ENCODE results near the gene GNA15.
A peak's percentile ranks its signal among the peaks of the same experiment; 100 is the strongest.
"Not testable (repeated sequence)": the region's sequence is repeated elsewhere in the genome, so short reads cannot be mapped to it uniquely, and the experiment has no call there.

GNA15 gene

DNA sequence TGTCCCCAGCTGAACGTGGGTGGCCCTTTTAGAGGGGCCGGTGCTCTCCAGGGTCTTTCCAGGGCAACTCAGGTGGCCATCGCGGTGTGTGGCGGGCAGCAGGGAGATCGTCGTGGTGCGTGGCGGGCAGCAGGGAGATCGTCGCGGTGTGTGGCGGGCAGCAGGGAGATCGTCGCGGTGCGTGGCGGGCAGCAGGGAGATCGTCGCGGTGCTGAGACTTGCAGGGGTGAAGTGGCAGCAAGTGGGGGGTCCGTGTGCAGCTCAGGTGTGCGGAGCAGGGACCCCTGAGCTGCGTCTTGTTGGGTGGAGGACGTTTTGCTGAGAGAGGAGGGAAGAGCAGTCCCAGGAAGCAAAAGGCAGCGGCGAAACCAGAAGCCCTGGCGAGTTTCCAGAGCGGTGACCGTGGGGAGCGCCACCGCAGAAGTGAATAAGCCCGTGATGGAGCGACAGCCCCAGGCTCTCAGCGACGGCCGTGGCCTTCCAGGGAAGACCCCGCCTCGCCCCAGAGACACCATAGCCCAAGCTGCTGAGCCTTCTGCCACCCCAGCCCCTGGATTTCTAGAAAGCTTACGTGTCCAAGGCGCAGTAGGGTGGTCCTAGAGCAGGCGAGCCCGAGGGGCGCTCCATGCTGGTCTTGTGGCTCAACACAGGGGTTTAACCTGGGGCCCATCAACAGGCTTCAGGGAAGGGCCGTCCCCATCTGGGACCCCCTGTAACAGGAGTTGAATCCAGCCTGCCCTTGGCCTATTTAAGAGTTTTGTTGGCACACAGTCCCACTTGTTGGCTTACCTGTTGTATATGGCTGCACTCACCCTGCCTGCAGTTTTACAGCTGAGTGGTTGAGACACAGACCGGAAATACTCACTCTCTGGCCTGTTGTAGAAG is 55.3 kb downstream of the GNA15 start:
- no peak for DNase-seq (ENCODE audit: low spot score)

GRCh38 chr19:3191806-3192104 is 55.9 kb downstream of the GNA15 start:
- DNase-seq (ENCODE audit: low spot score) = not testable (repeated sequence)

- no peak for DNase-seq (ENCODE audit: low spot score)
Measured at GRCh38 chr19:3192228-3192635, 56.4 kb downstream of the GNA15 start.

GRCh38 chr19:3192684-3193083 is 56.9 kb downstream of the GNA15 start:
- DNase-seq (ENCODE audit: low spot score) = no peak

- peak; percentile 40 for DNase-seq (ENCODE audit: low spot score)
Measured at GRCh38 chr19:3193256-3194105, 57.6 kb downstream of the GNA15 start.

GRCh38 chr19:3194106-3195087 is 58.6 kb downstream of the GNA15 start:
- DNase-seq (ENCODE audit: low spot score) = peak; percentile 85

- DNase-seq (ENCODE audit: low spot score) = no peak
Measured at GRCh38 chr19:3196064-3196932, 60.5 kb downstream of the GNA15 start.

- no peak for DNase-seq (ENCODE audit: low spot score)
Measured at GRCh38 chr19:3196933-3197205, 61.0 kb downstream of the GNA15 start.

DNA sequence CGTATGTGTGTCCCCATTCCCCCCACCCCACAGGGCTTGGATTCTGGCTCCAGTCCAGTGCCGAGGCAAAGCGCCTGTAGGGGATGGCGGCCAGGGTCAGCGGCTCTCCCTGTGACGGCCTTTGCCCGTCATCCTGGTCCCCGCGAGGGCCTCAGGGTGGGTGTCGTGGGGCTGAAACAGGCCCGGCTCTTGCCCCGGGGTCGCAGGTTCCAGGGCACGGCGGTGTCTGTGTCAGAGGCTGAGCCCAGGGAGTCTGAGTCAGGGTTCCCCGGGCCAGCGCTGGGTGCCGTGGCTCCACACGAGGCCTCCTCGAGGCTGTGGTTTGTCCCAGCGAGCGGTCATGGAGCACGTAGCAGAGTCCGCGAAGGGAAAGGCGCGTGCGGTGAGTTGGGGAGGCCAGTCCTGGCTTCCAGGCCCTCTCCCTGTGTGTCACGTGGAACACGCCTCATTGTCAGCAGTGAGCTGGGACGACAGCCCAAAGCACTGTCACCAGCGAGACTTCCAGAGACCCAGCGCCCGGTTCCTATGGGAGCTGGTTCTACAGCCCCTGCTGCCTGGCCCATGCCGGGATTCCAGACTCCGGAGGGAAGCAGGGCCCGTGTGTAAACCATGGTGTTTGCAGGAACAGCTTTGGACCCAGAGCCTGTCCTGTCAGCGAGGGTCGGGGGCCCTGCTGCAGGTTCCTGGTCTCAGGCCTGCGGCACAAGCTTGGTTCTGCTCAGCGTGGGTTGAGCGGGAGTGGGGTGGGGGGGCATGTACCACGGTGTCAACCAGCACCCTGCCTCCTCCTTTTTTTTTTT is 63.3 kb downstream of the GNA15 start:
- no peak for DNase-seq (ENCODE audit: low spot score)

DNA sequence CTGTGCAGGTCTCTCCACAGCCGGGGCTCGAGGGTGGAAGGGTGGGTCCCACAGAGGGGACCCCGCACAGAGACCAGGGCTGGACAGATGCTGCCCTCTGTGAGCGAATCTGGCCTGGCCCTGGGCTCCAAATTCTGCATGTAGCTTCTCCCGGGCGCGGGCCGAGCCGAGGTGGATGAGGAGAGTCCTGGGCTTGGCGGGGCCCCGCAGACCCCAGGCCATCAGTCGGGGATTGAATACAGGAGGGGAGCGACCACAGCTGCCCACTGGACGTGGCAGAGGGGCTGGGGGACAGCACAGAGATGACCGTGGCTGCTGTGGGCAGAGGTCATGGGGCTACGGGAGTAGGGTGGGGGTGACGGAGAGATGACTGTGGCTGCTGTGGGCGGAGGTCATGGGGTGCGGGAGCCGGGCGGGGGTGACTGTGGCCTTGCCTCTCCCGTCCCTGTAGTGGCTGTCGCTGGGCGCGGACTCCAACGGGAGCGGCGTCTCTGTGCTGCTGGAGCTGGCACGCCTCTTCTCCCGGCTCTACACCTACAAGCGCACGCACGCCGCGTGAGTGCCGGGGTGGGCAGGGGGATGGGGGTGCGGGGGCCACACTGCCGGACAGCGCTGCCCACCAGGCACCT is 65.4 kb downstream of the GNA15 start:
- no peak for DNase-seq (ENCODE audit: low spot score)

DNA sequence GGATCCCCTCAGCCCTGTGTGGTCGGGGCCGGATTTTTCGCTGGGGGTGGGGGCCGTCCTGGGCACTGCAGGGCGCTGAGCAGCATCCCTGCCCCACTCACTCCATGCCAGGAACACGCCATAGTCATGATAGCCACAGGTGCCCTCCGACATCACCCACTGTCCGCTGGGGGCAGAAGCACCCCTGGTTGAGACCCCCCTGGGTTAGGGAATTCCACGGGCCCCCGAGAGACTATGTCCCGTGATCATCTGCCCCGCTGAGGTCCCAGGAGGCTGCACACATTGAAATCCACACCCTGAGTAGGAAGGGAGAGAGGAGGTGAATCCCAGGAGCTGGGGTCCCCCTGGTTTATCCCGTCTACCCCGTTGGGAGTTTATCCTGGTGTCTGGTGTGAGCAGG is 66.1 kb downstream of the GNA15 start:
- no peak for DNase-seq (ENCODE audit: low spot score)

DNA sequence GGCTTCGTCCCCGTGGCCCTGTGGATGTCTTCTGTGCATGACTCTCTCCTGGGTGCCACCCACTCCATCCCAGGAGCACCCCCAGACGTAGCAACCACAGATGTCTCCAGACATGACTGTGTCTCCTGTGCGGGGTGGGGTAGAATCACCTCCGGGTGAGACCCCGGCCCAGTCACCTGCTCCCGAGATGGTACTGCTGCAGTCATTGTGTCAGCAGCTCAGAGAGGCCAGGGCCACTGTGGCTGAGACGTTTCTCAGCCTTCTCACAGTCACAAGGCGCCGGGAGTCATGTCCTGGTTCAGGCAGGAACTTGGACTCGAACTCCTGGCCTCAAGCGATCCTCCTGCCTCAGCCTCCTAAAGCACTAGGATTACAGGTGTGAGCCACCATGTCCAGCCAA is 66.5 kb downstream of the GNA15 start:
- DNase-seq (ENCODE audit: low spot score) = no peak

DNA sequence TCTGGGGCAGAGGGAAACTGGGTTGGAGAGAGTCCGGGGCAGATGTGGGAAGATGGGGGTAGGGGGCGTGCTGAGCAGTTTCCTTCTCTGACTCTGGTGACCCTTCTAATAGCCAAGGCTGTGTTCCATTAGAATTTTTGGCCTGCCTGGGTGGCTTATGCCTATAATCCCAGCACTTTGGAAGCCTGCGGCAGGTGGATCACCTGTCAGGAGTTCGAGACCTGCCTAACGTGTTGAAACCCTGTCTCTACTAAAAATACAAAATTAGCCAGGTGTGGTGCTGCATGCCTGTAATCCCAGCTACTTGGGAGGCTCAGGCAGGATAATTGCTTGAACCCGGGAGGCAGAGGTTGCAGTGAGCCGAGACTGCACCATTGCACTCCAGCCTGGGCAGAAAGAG is 67.1 kb downstream of the GNA15 start:
- DNase-seq (ENCODE audit: low spot score) = not testable (repeated sequence)

DNA sequence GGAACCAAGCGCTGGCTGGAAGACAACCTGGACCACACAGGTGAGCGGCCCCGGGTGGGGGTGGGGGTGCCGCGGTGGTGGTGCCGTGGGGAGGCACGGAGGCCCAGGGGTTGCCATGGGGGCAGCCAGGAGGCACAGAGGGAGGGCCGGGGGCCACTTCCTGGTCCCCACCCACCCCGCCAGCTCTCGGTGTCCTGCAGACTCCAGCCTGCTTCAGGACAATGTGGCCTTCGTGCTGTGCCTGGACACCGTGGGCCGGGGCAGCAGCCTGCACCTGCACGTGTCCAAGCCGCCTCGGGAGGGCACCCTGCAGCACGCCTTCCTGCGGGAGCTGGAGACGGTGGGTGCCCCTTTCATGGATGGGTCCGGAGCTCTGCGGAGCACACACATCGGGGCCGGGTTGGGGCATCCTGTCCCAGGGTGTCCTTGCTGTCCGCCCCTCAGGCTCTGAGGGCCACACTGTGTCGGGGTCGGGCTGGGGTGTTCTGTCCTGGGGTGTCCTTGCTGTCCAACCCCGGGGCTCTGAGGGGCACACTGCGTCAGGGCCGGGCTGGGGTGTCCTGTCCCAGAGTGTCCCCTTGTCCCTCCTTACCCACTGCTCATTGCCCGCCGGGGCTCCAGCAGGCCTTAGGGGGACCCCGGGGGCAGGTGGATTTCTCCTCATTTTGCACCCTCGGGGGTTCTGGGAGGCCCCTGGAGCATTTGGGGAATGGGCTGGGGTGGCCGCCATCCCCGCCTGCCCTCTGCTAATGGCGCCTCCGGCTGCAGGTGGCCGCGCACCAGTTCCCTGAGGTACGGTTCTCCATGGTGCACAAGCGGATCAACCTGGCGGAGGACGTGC is 68.2 kb downstream of the GNA15 start:
- no peak for DNase-seq (ENCODE audit: low spot score)

GRCh38 chr19:3204646-3205275 is 68.9 kb downstream of the GNA15 start:
- no peak for DNase-seq (ENCODE audit: low spot score)

- no peak for DNase-seq (ENCODE audit: low spot score)
Measured at GRCh38 chr19:3206216-3206953, 70.6 kb downstream of the GNA15 start.

DNA sequence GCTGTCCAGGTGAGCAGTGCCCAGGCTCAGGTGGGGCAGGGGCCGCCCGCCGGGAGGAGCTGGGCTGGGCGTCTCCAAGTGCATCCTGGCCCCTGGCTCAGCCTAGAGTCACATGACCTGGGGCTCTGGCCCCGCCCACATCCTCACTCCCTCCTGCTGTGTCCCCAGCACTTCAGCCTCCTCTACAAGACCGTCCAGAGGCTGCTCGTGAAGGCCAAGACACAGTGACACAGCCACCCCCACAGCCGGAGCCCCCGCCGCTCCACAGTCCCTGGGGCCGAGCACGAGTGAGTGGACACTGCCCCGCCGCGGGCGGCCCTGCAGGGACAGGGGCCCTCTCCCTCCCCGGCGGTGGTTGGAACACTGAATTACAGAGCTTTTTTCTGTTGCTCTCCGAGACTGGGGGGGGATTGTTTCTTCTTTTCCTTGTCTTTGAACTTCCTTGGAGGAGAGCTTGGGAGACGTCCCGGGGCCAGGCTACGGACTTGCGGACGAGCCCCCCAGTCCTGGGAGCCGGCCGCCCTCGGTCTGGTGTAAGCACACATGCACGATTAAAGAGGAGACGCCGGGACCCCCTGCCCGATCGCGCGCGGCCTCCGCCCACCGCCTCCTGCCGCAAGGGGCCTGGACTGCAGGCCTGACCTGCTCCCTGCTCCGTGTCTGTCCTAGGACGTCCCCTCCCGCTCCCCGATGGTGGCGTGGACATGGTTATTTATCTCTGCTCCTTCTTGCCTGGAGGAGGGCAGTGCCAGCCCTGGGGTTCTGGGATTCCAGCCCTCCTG is 71.8 kb downstream of the GNA15 start:
- DNase-seq (ENCODE audit: low spot score) = no peak
